Measurements from ENCODE around the gene GLIPR2.

- no peak for TF ChIP-seq CTCF (IDR thresholded peaks at IDR 0.05)
- TF ChIP-seq POLR2A (IDR thresholded peaks at IDR 0.05) = no peak
Measured at GRCh38 chr9:36169708-36170107, 33.2 kb downstream of the GLIPR2 start.
